ENCODE data around the gene FBXW11.

DNA sequence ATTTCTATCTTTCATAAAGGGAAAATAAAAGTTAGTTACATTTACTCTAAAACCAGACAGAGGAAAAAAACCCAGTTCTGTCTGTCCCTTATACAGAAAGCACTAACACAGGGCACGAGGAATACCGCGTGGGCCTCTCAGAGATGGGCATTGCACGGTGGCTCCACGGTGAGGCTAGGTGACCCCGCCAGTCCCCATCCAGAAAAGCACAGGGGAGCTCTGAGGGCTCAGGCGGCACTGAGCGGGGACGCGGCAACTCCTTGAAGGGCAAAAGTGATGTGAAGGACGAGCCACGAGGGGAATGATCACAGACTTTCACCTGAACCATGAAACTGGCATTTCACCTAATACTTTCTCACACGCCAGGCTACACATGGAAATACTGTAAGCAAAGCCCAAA lies 35.7 kb upstream of the FBXW11 start:
- TF ChIP-seq, protein P1, sequence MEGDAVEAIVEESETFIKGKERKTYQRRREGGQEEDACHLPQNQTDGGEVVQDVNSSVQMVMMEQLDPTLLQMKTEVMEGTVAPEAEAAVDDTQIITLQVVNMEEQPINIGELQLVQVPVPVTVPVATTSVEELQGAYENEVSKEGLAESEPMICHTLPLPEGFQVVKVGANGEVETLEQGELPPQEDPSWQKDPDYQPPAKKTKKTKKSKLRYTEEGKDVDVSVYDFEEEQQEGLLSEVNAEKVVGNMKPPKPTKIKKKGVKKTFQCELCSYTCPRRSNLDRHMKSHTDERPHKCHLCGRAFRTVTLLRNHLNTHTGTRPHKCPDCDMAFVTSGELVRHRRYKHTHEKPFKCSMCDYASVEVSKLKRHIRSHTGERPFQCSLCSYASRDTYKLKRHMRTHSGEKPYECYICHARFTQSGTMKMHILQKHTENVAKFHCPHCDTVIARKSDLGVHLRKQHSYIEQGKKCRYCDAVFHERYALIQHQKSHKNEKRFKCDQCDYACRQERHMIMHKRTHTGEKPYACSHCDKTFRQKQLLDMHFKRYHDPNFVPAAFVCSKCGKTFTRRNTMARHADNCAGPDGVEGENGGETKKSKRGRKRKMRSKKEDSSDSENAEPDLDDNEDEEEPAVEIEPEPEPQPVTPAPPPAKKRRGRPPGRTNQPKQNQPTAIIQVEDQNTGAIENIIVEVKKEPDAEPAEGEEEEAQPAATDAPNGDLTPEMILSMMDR (IDR thresholded peaks at IDR 0.05) = no peak
- TF ChIP-seq POLR2A (IDR thresholded peaks at IDR 0.05) = no peak
